ENCODE data around the gene TAF1C.

GRCh38 chr16:84159800-84160199, 27.1 kb downstream of the TAF1C start:
- no peak for TF ChIP-seq CTCF (IDR thresholded peaks at IDR 0.05)
- TF ChIP-seq POLR2AphosphoS5 (IDR thresholded peaks at IDR 0.05), result no peak
- no peak for TF ChIP-seq POLR2A (IDR thresholded peaks at IDR 0.05)
- TF ChIP-seq EP300 (IDR thresholded peaks at IDR 0.05), result no peak

Data from sigmoid colon (tissue), 4 donors.